ENCODE data around the gene MADD.

DNA sequence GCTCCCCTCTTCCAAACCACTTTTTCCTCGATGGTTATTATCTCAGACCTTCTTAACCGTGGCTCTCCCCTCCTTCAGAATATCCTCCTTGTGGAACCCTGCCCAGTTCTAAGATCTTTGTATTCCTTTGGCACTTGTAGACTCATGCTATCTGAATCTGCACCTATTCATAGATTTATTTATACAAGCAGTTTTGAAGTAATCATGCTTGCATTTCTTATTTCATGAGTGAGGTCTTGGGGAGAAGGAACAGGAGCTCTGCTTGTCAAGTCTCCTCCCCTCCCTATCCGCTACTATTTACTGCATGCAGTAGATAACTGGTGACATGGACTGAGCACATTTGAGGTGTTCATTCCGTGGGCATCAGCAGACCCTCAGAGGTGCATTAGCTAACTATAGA, 5.4 kb upstream of the MADD start:
- TF ChIP-seq, protein P1, sequence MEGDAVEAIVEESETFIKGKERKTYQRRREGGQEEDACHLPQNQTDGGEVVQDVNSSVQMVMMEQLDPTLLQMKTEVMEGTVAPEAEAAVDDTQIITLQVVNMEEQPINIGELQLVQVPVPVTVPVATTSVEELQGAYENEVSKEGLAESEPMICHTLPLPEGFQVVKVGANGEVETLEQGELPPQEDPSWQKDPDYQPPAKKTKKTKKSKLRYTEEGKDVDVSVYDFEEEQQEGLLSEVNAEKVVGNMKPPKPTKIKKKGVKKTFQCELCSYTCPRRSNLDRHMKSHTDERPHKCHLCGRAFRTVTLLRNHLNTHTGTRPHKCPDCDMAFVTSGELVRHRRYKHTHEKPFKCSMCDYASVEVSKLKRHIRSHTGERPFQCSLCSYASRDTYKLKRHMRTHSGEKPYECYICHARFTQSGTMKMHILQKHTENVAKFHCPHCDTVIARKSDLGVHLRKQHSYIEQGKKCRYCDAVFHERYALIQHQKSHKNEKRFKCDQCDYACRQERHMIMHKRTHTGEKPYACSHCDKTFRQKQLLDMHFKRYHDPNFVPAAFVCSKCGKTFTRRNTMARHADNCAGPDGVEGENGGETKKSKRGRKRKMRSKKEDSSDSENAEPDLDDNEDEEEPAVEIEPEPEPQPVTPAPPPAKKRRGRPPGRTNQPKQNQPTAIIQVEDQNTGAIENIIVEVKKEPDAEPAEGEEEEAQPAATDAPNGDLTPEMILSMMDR (conservative IDR thresholded peaks at IDR 0.05; ENCODE audit: low read depth, low read length) = no peak
- TF ChIP-seq EZH2 (IDR thresholded peaks at IDR 0.05; ENCODE audit: borderline replicate concordance, low read depth, low read length, poor library complexity, severe bottlenecking) = no peak

Data from A673 (cell line).